Breast epithelium (tissue), 4 donors: Measurements from ENCODE around the gene LPCAT3. TPM values are rescaled to one million over a fixed set of nuclear protein-coding genes. Genes with fewer than 3 reads are reported as not detected.
A peak's percentile ranks its signal among the peaks of the same experiment; 100 is the strongest.

Source experiments
- DNase-seq, 2 donors: peaks; one replicate each; pipeline ENCODE4 v3.0.0-alpha.2; 2019; ENCODE audit warnings: low spot score in 2 of 2
- H3K27ac ChIP-seq, 2 donors: fragments of 200-600 bp; sonication (generic) in 1 of 2; one replicate each; pipeline ENCODE4 v1.5.1; 2016 to 2019; ENCODE audit warnings: mild to moderate bottlenecking in 1 of 2
- H3K27me3 ChIP-seq, 2 donors: fragments of 200-600 bp; sonication (generic) in 1 of 2; one replicate each; pipeline versions ENCODE4 v1.5.1 to v1.6.0; 2017 to 2019; ENCODE audit warnings: control low read depth in 1 of 2, mild to moderate bottlenecking in 1 of 2
- H3K36me3 ChIP-seq: fragments of 200-600 bp; one replicate; pipeline ENCODE4 v1.5.1; 2019
- H3K4me1 ChIP-seq, 2 donors: fragments of 200-600 bp; sonication (generic); one replicate each; pipeline ENCODE4 v1.5.1; 2016 to 2019; ENCODE audit warnings: control low read depth in 1 of 2
- H3K4me3 ChIP-seq, 3 donors: fragments of 200-600 bp; sonication (generic); 1 replicate in 2 of 3; 2 replicates in 1 of 3; pipeline ENCODE4 v1.5.1; 2016 to 2019; ENCODE audit warnings: mild to moderate bottlenecking in 3 of 3, moderate library complexity in 2 of 3
- H3K9me3 ChIP-seq, 2 donors: fragments of 200-600 bp; sonication (generic) in 1 of 2; one replicate each; pipeline ENCODE4 v1.5.1; 2016 to 2019; ENCODE audit warnings: control low read depth in 1 of 2
- POLR2A ChIP-seq: fragments of 450-650 bp; IDR thresholded peaks from one replicate; pipeline ENCODE4 v1.6.1; 2016; ENCODE audit warnings: antibody characterized with exemption, mild to moderate bottlenecking, moderate library complexity
- POLR2AphosphoS5 ChIP-seq, 3 donors: sonication (generic); formaldehyde crosslinking; IDR thresholded peaks; one replicate each; pipeline ENCODE4 v1.6.1; 2017; ENCODE audit warnings: antibody characterized with exemption in 3 of 3
- intact Hi-C: fragments of 100-400 bp; cut with DNase I; formaldehyde crosslinking; loops from one replicate; pipeline ENCODE4 v1.15.1; 2023; ENCODE audit warnings: low total_unique reads
- total RNA-seq, 3 donors: library from RNA; depleted of rRNA; stranded (reverse); fragments of >200 nt; gene quantifications; one replicate each; pipeline ENCODE4 v1.1.0, GENCODE V29; 2016
- TF ChIP-seq, protein P1 (sequence below), 3 donors: fragments of 450-650 bp; IDR thresholded peaks; one replicate each; pipeline ENCODE4 v1.5.1; 2016 to 2017; ENCODE audit warnings: antibody characterized with exemption in 3 of 3, mild to moderate bottlenecking in 3 of 3, moderate library complexity in 3 of 3

The LPCAT3 gene
- total RNA-seq, 3 donors from 2014 or later, result 28.3 to 67.5 (median 63.7) TPM

DNA sequence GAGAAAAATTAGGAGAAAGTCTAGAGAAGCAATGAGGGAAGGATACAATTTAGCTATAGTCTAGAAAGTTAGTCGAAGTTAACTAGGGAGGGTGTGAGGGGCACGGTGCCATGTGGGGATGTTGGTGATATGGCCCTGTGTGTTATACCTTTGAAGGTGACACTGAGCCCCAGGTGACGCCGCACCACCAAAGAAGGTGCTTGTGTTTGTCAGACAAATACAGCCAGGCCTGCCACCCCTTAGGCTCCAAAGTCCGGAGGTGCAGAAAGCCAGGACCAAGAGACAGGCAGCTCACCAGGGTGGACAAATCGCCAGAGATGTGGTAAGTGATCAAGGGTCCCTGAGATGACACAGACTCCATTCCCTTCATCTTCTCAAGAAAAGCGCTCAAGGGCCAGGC is 43.3 kb upstream of the LPCAT3 start:
- Histone ChIP-seq H3K27me3 (no peaks in the 10 kb centered on the region), H3K36me3 (no peaks in the 10 kb centered on the region), H3K27ac (peak overlapping the region; percentile 84 to 92), H3K9me3 (no peaks in the 10 kb centered on the region), H3K4me3 (peak overlapping the region; percentile 43 to 62 (median 50)), H3K4me1 (no peaks in the 10 kb centered on the region)
- TF ChIP-seq, protein P1, sequence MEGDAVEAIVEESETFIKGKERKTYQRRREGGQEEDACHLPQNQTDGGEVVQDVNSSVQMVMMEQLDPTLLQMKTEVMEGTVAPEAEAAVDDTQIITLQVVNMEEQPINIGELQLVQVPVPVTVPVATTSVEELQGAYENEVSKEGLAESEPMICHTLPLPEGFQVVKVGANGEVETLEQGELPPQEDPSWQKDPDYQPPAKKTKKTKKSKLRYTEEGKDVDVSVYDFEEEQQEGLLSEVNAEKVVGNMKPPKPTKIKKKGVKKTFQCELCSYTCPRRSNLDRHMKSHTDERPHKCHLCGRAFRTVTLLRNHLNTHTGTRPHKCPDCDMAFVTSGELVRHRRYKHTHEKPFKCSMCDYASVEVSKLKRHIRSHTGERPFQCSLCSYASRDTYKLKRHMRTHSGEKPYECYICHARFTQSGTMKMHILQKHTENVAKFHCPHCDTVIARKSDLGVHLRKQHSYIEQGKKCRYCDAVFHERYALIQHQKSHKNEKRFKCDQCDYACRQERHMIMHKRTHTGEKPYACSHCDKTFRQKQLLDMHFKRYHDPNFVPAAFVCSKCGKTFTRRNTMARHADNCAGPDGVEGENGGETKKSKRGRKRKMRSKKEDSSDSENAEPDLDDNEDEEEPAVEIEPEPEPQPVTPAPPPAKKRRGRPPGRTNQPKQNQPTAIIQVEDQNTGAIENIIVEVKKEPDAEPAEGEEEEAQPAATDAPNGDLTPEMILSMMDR (IDR thresholded peaks at IDR 0.05), result no peak
- TF ChIP-seq POLR2AphosphoS5 (IDR thresholded peaks at IDR 0.05) (no peak), POLR2A (no peak)
- DNase-seq, result no peak
- intact Hi-C loops, result no loop called here

DNA sequence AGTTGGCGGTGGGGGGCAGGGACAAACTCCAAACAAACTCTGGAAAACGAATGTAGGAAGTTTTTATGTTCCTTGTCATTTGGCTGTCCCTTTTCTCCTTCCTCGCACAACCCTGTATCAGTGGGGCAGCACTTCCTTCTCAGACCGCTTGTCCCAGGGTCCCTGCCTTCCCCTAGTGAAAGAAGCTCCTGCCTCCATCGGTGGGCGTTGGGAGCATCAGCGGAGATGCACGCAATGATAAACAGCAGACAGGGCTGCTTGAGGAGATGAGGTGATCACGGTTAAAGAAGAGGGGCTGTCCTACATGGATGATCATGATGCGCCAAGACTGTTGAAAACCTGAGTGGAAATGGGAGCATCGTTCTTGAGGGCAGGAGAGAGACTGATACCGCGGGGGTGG is 42.9 kb upstream of the LPCAT3 start:
- Histone ChIP-seq H3K27ac (peak overlapping the region; percentile 84 to 92), H3K4me3 (peak overlapping the region; percentile 43 to 62 (median 50)), H3K27me3 (no peaks in the 10 kb centered on the region), H3K36me3 (no peaks in the 10 kb centered on the region), H3K4me1 (no peaks in the 10 kb centered on the region), H3K9me3 (no peaks in the 10 kb centered on the region)
- TF ChIP-seq, protein P1 (IDR thresholded peaks at IDR 0.05), result no peak
- TF ChIP-seq POLR2AphosphoS5 (IDR thresholded peaks at IDR 0.05), result peak in 1 of 3 donors; percentile 8
- DNase-seq, result no peak
- intact Hi-C loops, result no loop called here

DNA sequence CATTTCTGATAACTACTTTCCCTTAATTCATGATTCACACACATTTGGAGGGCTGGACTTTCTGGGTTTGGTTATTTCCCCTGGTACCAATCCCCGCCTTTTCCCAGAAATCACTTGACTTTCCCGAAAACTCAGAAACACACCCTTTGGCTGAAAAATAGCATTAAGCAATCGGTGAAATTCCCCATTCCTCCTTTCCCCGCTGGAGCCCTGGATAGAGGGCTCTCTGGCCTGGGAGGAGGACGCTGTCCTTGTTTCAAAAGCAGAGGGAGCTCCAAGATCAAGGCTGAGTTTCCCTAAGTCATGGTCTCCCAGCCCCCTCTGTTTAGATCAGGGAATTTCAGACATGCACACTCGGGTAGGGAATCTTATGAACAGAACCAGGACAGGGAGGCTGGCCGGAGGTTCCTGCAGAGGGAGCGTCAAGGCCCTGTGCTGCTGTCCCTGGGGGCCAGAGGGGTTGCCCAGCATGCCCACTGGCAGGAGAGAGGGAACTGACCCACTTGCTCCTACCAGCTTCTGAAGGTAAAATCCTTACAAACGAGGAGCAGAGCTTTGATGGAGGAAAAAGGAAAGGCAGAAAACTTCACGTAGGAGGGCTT is 42.2 kb upstream of the LPCAT3 start, which contains the start of gene C1S:
Gene C1S (plus strand): TSS at position 366 of the 602 bp plus-strand sequence. CDS start 1,195 bp downstream, outside the sequence.
- Histone ChIP-seq H3K4me3 (peak within 1 kb of the TSS; percentile 43 to 62 (median 50)), H3K9me3 (no peaks in the 10 kb centered on the region), H3K4me1 (no peaks in the 10 kb centered on the region), H3K36me3 (no peaks in the 10 kb centered on the region), H3K27me3 (no peaks in the 10 kb centered on the region), H3K27ac (peak within 1 kb of the TSS; percentile 84 to 92)
- intact Hi-C loops, result no loop called here
- TF ChIP-seq POLR2A (peak; percentile 63), POLR2AphosphoS5 (IDR thresholded peaks at IDR 0.05) (peak; percentile 86 to 98 (median 98))
- TF ChIP-seq, protein P1 (IDR thresholded peaks at IDR 0.05), result peak; percentile 60 to 86 (median 81)
- DNase-seq, result peak in 1 of 2 donors; percentile 87

DNA sequence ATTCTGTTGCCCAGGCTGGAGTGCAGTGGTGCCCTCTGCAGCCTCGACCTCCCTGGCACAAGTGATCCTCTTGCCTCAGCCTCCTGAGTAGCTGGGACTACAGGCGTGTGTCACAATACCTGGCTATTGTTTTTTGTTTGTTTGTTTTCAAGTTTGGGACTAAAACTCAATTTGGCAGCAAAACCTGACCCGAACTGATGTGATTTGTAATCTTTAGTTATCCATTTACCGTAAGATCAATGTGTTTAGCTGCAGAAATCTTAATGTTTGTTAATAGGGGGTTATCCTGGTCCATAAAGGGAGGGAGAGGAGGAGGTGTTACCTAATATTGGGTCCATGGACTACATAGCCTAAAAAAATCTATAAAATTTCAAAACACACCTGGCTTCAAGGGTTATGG is 41.5 kb upstream of the LPCAT3 start:
- no peak for DNase-seq

DNA sequence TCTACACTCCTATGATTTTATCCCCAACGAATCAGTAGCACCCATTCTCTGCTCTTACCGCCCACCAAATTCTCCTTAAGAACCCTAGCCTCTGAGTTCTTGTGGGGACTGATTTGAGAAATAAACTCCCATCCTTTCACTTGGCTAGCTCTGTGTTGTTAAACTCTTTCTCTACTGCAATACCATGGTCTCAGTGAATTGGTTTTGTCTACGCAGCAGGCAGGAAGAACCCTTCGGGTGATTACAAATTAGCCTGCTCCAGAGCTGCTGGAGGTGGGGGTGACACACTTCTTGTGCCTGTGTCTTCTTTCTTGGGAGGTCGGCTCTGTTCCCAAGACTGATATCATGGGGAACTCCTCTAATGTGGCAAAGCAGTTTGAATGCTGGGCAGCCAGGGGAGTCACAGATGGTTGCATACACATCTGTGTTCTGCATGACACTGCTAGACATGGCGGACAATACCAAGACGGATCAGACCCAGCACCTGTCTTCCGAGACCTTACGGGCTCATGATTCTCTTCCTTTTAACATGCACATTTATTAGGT is 40.6 kb upstream of the LPCAT3 start:
- no peaks in the 10 kb centered on the region for H3K4me1 ChIP-seq
- no peak for DNase-seq
- H3K27ac ChIP-seq, result peak overlapping the region in 1 of 2 donors; percentile 26
- H3K9me3 ChIP-seq, result no peaks in the 10 kb centered on the region
- no peaks in the 10 kb centered on the region for H3K27me3 ChIP-seq
- no peak for TF ChIP-seq POLR2A
- TF ChIP-seq POLR2AphosphoS5 (IDR thresholded peaks at IDR 0.05), result no peak
- TF ChIP-seq, protein P1 (IDR thresholded peaks at IDR 0.05), result no peak
- no peaks in the 10 kb centered on the region for H3K36me3 ChIP-seq
- intact Hi-C loops, result no loop called here
- no peak overlapping the region for H3K4me3 ChIP-seq

More for the DNA sequence above, 41.5 kb upstream of the LPCAT3 start:
- H3K9me3 ChIP-seq, result no peaks in the 10 kb centered on the region
- intact Hi-C loops, result no loop called here
- peak overlapping the region; percentile 82 to 84 for H3K27ac ChIP-seq
- H3K36me3 ChIP-seq, result no peaks in the 10 kb centered on the region
- no peaks in the 10 kb centered on the region for H3K27me3 ChIP-seq
- H3K4me1 ChIP-seq, result no peaks in the 10 kb centered on the region
- TF ChIP-seq POLR2AphosphoS5 (IDR thresholded peaks at IDR 0.05) (no peak), POLR2A (no peak)
- TF ChIP-seq, protein P1 (IDR thresholded peaks at IDR 0.05), result no peak
- no peak overlapping the region for H3K4me3 ChIP-seq
